ENCODE data around the gene ZNF354C.

ZNF354C gene

DNA sequence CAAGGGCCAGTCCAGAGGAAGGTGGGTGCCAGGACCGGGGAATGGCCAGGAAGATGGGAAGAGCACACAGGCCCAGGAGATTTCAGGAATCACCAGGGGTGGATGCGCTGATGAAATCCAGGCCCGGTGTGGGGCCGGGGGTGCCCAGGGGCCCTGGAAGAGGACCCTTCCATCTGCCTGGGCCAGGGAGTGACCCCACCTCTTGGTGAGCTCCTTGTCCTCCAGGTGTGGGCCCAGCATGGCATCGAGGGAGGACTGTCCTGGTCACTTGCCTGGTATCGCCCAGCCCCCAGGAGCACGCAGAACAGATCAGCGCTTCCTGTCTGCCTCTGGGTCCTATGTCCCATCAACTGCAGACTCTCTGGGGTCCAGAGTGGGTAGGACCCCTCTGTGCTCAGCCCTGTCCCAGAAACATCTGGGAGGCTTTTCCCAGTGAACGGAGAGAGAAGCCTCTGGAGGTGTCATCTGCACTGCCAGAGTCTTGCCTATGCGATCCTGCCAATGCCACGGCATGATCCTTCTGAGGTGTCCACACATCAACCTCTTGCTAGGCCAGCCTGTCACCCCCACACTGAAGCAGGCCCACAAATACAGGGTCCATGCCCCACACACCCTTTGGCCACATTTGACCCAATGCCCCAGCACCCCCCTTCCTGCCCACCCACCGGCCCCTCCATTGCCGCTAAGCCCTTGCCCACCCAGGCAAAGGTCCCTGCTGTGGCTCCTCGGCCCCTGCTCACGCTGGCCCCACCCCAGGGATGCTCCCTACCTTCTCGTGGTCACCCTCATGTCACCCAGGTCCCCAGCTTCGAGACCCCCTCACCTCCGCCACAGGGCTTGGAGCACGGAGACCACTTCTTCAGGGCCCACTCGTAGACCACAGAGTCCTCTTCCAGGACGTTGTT, 67.2 kb downstream of the ZNF354C start:
- DNase-seq (ENCODE audit: low spot score) = no peak

DNA sequence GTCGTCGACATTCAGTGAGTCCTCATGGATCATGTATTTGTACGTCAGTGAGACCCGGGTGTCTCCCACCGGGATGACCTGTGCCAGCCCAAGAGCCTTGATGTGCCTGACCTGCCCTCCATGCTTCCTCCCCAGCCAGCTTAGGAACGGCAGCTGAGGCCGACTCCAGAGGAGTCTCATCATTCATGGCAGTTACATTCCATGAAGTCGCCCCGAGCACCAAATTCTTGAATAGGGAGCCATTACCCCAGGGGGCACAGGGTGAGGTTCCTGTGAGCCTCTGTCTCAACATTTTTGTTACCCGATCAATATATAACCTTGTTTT, 67.8 kb downstream of the ZNF354C start:
- no peak for DNase-seq (ENCODE audit: low spot score)

DNA sequence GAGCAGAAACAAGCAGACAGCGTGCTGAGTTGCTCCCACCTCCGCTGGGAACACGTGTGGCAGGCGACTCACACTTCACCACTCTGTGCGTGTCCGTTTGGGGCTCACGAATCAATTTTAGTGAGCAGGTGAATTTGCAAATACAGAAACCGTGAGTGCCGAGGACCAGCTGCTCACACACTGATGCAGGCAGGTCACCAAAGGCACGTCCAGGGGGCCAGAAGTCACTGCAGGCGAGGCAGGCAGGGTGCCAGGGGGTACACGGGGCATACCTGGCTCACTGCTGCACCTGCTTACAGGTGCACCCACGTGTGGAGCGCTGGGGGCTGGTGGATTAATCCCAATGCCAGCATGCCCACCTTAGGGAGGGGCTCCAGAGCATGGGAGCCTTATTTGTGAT, 68.8 kb downstream of the ZNF354C start:
- no peak for DNase-seq (ENCODE audit: low spot score)

DNA sequence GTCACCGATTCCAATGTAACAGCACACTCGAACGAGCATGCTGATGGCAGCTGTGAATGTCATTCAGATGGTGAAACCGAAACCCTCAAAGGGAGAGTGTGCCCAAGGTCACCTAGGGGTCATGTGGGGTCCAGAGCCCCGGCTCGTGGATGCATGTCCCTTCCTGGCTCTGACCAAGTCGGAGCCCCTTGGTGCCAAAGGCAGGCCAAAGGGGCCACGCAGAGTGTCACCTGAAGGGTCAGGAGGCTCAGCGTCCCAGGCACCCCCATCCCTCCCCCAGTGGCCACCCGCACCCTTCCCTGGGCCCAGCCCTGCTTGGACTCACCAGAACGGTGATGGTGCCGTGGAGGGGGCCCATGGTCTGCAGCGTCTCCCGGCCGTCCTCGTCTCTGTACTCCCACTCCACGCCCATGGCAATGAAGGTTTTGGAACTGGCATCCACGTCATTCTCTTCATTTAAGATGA, 69.5 kb downstream of the ZNF354C start:
- no peak for DNase-seq (ENCODE audit: low spot score)

DNA sequence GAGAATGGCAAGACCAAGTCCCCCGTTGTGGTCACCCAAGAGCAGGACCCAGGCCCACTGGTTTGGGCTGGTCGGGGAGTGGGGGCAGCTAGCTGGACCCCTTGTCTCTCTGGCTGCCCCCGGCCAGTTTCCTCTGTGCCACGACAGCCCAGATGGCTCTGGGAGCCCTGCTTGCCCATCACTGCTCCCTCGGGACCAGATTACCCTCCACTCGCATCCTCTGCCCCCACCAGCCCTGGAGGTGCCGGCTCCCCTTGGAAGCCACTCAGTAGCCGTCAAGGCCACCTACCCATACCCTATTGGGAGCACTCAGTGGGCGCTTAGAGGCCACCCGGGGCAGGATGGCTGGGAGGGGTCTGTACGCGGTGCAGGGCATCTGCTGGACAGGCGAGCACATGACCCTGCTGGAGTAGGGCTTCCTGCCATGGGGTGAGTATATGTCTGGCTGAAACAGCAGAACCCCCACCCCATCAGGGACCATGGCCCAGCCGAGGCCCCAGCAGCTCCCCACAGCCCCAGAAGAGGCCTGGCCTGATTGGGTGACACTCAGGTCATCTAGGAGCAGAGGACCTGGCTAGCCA, 70.0 kb downstream of the ZNF354C start:
- DNase-seq (ENCODE audit: low spot score) = no peak

DNA sequence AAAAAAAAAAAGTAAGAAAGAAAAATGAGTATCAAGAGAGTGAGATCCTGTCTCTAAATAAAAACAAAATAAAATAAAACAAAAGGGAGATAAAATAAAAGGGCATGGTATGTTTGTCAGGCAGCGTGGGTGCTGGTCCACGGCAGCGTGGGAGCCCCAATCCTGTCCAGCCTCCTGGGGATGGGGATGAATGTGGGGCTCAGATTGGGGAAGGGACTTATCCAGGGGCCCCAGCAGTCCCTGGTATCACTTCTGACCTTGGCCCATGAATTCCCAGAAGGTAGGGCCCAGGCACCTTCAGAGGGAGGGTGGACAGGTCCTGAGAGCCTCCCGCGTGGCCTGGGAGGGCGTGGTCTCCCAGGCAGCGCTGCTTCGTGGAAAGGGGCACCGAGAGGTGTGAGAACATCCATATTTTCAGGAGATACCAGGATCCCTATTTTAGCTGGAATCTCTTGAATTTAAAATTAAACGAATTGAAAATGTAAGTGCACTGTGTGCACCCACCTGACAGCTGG, 71.2 kb downstream of the ZNF354C start:
- no peak for DNase-seq (ENCODE audit: low spot score)

DNA sequence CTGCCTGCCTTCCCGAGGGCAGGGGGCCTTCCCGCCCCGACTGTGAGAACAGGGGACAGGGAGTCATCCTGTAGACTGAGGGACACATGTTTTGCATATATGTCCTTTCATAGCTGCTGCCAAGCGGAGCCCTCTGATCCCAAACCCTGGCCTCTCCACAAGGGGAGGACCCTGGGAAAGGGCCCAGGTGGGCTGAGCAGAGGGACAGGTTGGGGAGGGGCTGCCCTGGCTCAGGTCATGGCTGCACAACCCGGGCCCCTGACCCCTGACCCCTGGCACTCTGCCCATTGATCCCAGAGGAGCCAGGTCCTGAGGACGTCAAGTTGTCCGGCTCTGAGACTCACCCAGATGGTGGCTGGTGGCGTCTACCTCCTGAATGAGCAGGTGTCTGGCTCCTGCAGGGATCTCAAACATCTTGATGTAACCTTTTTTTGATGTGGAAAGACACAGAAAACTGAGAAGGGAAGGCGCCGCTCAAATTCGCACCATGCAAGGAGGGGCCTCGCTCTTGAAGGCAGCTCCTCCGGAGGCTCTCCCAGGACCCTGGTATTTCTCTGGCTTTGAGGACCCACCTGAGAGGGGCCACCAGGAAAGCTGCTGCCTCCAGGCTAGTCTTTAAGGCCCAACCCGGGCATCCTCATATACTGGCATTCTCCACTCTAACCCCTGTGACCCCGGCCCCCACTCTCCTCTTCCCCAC, 71.9 kb downstream of the ZNF354C start:
- DNase-seq (ENCODE audit: low spot score) = no peak

DNA sequence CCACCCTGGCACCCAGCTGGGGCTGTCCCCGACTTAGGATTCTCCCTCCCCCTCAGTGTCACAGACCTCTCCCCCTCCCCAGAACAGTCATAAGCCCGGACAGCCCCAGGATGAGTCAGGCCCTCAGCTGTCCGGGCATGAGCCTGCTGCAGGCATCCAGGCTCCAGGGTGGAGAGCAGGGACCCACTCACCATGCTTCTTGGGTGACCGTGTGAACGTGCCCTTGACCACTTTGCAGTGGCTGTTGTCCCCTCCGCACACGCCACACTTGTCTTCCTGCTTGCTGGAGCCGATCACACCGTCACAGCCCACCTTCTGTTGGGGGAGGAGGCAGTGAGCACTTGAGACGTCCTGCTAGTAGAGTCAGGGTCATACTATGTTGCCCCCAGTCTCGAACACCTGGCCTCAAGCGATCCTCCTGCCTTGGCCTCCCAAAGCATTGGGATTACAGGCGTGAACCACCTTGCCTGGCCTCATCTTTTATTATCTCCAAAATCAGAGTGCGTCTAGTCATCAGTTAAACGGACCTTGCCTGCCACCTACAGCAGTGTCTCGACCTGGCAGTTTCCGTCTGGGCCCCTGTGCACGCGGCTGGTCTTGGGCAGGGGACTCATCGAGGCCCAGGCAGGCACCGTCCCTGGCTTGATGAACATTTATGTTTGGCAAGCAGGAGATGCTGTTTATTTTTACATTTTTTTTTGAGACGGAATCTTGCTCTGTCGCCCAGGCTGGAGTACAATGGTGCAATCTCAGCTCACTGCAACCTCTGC, 72.6 kb downstream of the ZNF354C start:
- DNase-seq (ENCODE audit: low spot score) = no peak

All from AG08395 (cell line).